GM13976 (cell line): ENCODE measurements around the gene SDF4.
A peak's percentile ranks its signal among the peaks of the same experiment; 100 is the strongest.

ENCODE experiments used
- DNase-seq: peaks from one replicate; pipeline ENCODE4 v3.0.0; 2012; ENCODE audit warnings: low spot score
- CTCF ChIP-seq: IDR thresholded peaks from 2 replicates; pipeline ENCODE4 v1.5.1; 2012; ENCODE audit warnings: borderline replicate concordance, mild to moderate bottlenecking; ENCODE audit not compliant: insufficient read depth; ENCODE audit errors: extremely low read depth, missing control alignments, control extremely low read depth
- in situ Hi-C: fragments of 300-500 bp; cut with MboI; formaldehyde crosslinking; loops from one replicate; pipeline ENCODE4 v1.12.0; 2022; ENCODE audit warnings: low sequenced_read_pairs, mixed read lengths, inconsistent platforms; ENCODE audit not compliant: unreplicated experiment

SDF4 gene

GRCh38 chr1:1203561-1204424 is 28.0 kb downstream of the SDF4 start:
- DNase-seq: no peak
- no peak for TF ChIP-seq CTCF
- in situ Hi-C loops: no loop called here

- TF ChIP-seq CTCF: no peak
- in situ Hi-C loops: no loop called here
- DNase-seq: no peak
Measured at GRCh38 chr1:1202831-1203560, 28.8 kb downstream of the SDF4 start.

- DNase-seq: peak; percentile 90
- in situ Hi-C loops: no loop called here
- no peak for TF ChIP-seq CTCF
Measured at GRCh38 chr1:1200876-1201810, 30.7 kb downstream of the SDF4 start.

GRCh38 chr1:1199961-1200875 is 31.6 kb downstream of the SDF4 start:
- TF ChIP-seq CTCF: no peak
- in situ Hi-C loops: no loop called here
- DNase-seq: no peak

- in situ Hi-C loops: no loop called here
- no peak for TF ChIP-seq CTCF
- DNase-seq: no peak
Measured at GRCh38 chr1:1199141-1199960, 32.5 kb downstream of the SDF4 start.
